Measurements from ENCODE around the gene FERMT3.

- TF ChIP-seq CREB5 (CRISPR knock-in tag; IDR thresholded peaks at IDR 0.05; ENCODE audit: low read depth) = no peak
- no peak for TF ChIP-seq CSDC2 (CRISPR knock-in tag; IDR thresholded peaks at IDR 0.05)
- no peak for TF ChIP-seq ARNTL (CRISPR knock-in tag; IDR thresholded peaks at IDR 0.05; ENCODE audit: borderline replicate concordance, low read depth)
- TF ChIP-seq TCF4 (CRISPR knock-in tag; IDR thresholded peaks at IDR 0.05; ENCODE audit: borderline replicate concordance) = no peak
- TF ChIP-seq, protein P1, sequence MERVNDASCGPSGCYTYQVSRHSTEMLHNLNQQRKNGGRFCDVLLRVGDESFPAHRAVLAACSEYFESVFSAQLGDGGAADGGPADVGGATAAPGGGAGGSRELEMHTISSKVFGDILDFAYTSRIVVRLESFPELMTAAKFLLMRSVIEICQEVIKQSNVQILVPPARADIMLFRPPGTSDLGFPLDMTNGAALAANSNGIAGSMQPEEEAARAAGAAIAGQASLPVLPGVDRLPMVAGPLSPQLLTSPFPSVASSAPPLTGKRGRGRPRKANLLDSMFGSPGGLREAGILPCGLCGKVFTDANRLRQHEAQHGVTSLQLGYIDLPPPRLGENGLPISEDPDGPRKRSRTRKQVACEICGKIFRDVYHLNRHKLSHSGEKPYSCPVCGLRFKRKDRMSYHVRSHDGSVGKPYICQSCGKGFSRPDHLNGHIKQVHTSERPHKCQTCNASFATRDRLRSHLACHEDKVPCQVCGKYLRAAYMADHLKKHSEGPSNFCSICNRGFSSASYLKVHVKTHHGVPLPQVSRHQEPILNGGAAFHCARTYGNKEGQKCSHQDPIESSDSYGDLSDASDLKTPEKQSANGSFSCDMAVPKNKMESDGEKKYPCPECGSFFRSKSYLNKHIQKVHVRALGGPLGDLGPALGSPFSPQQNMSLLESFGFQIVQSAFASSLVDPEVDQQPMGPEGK (CRISPR knock-in tag; IDR thresholded peaks at IDR 0.05; ENCODE audit: borderline replicate concordance) = no peak
- TF ChIP-seq ZNF70 (CRISPR knock-in tag; IDR thresholded peaks at IDR 0.05) = no peak
These were observed 19.3 kb downstream of the FERMT3 start, which contains the start of the genes NUDT22 and TRPT1 for GRCh38 chr11:64225608-64226506.
